Panc1 (cell line): ENCODE data around the gene TFB2M.

Source experiments
- CTCF ChIP-seq: fragments of 450-650 bp; IDR thresholded peaks from 2 replicates; pipeline ENCODE4 v1.5.1; 2017; ENCODE audit warnings: mild to moderate bottlenecking
- POLR2AphosphoS5 ChIP-seq: IDR thresholded peaks from 2 replicates; pipeline ENCODE4 v1.6.1; 2012; ENCODE audit warnings: mild to moderate bottlenecking, low read depth, low read length, moderate library complexity

- TF ChIP-seq CTCF: no peak
- TF ChIP-seq POLR2AphosphoS5: no peak
Measured at GRCh38 chr1:246533371-246533905, 32.6 kb downstream of the TFB2M start.
